Liver (tissue), 3 donors: ENCODE measurements around the gene PAQR9.

Source experiments
- CTCF ChIP-seq: fragments of 150-350 bp; IDR thresholded peaks from 2 replicates; pipeline ENCODE4 v1.5.1; 2017; ENCODE audit warnings: improper control_type of control experiment, low read depth, low read length; ENCODE audit not compliant: missing input control
- EGR1 ChIP-seq, 2 donors: IDR thresholded peaks; 2 replicates each; pipeline ENCODE4 v1.6.1; 2016 to 2018; ENCODE audit warnings: antibody characterized with exemption in 2 of 2, low read depth in 2 of 2
- GABPA ChIP-seq, 2 donors: IDR thresholded peaks in 1 of 2; conservative IDR thresholded peaks in 1 of 2; 2 replicates each; pipeline ENCODE4 v1.6.1; 2016; ENCODE audit warnings: antibody characterized with exemption in 2 of 2, mild to moderate bottlenecking in 1 of 2, moderate library complexity in 1 of 2
- JUND ChIP-seq, 2 donors: IDR thresholded peaks; 2 replicates each; pipeline ENCODE4 v1.6.1; 2016; ENCODE audit warnings: antibody characterized with exemption in 2 of 2
- REST ChIP-seq: IDR thresholded peaks from 2 replicates; pipeline ENCODE4 v1.6.1; 2016; ENCODE audit warnings: antibody characterized with exemption, mild to moderate bottlenecking
- donor health status: healthy.
- donor health status: healthy.

- TF ChIP-seq REST (no peak), CTCF (no peak), JUND (IDR thresholded peaks at IDR 0.05) (no peak), GABPA (IDR thresholded peaks at IDR 0.05 in 1 of 2, conservative IDR thresholded peaks at IDR 0.05 in 1 of 2) (no peak), EGR1 (IDR thresholded peaks at IDR 0.05; ENCODE audit: low read depth in 2 of 2) (no peak)
Measured at GRCh38 chr3:142914286-142914811, 49.1 kb downstream of the PAQR9 start.
